HCT116 (cell line): ENCODE measurements around the gene GNLY. TPM values are rescaled to one million over a fixed set of nuclear protein-coding genes. Genes with fewer than 3 reads are reported as not detected.

Experiments used
- ATAC-seq: fragments of 200-7000 bp; cut with Tn5 transposase; 2 replicates; pipeline ENCODE4 v1.9.1; 2020; ENCODE audit warnings: mild to moderate bottlenecking, moderate library complexity
- BruUV-seq: library from RNA; stranded (reverse); fragments of 400-500 nt; replicated peaks from 2 replicates; lab custom pipeline; 2021; lab: Mats Ljungman, UMichigan
- CTCF ChIA-PET: fragments of 300-600 bp; sonication (Branson Sonifier 250); formaldehyde crosslinking; loops from one replicate; lab custom pipeline; 2021; ENCODE audit warnings: antibody characterized with exemption; lab: Charles Lee
- POLR2A ChIA-PET: fragments of 300-600, 350-600 bp; sonication (Branson Sonifier 250); formaldehyde crosslinking; loops from one replicate; lab custom pipeline; 2021; ENCODE audit warnings: antibody characterized with exemption; lab: Charles Lee
- RAD21 ChIA-PET, 2 experiments: fragments of 300-600 bp; sonication (Branson Sonifier 250); formaldehyde crosslinking; loops; one replicate each; lab custom pipeline; 2023; ENCODE audit warnings: low total read pairs in 2 of 2; ENCODE audit not compliant: uncharacterized antibody in 2 of 2, unreplicated experiment in 2 of 2, low non-redundant PET in 1 of 2; lab: Charles Lee
- DNase-seq: peaks from one replicate; pipeline ENCODE4 v3.0.0-alpha.2; 2010; ENCODE audit warnings: low read depth, low spot score
- H2AFZ ChIP-seq: fragments of 200-600 bp; shearing (Covaris generic), sonication (generic); 2 replicates; pipeline ENCODE4 v1.6.1; 2017; ENCODE audit warnings: low read depth, mixed run types, mixed read lengths, antibody characterized with exemption, low read length; ENCODE audit not compliant: poor library complexity, severe bottlenecking
- H3K27ac ChIP-seq: 2 replicates; pipeline ENCODE4 v1.5.1; 2012; ENCODE audit warnings: low read depth, low read length
- H3K27me3 ChIP-seq: fragments of 200-600 bp; sonication (generic); 2 replicates; pipeline ENCODE4 v1.6.1; 2016; ENCODE audit warnings: mixed run types, low read length, mixed read lengths; ENCODE audit not compliant: insufficient read depth
- H3K36me3 ChIP-seq, 2 experiments: fragments of 200-500 bp in 1 of 2; fragments of 200-600 bp in 1 of 2; sonication (Bioruptor generic) in 1 of 2; sonication (generic) in 1 of 2; 2 replicates each; pipeline versions ENCODE4 v1.5.1 to v1.6.1; 2014 to 2016; ENCODE audit warnings: low read length in 2 of 2, inconsistent platforms in 1 of 2, mixed read lengths in 1 of 2, mixed run types in 1 of 2; ENCODE audit not compliant: insufficient read depth in 2 of 2, control insufficient read depth in 1 of 2
- H3K4me1 ChIP-seq, 2 experiments: fragments of 200-600 bp in 1 of 2; sonication (generic) in 1 of 2; 2 replicates each; pipeline versions ENCODE4 v1.5.1 to v1.6.1; 2012 to 2017; ENCODE audit warnings: low read length in 2 of 2, inconsistent platforms in 1 of 2, mild to moderate bottlenecking in 1 of 2, mixed read lengths in 1 of 2, mixed run types in 1 of 2, moderate library complexity in 1 of 2; ENCODE audit not compliant: insufficient read depth in 2 of 2, control insufficient read depth in 1 of 2
- H3K4me2 ChIP-seq: fragments of 200-600 bp; sonication (generic); 2 replicates; pipeline ENCODE4 v1.6.1; 2017; ENCODE audit warnings: mixed run types, low read length, mixed read lengths
- H3K4me3 ChIP-seq, 2 experiments: fragments of 200-600 bp in 1 of 2; sonication (generic) in 1 of 2; replicated peaks in 1 of 2; 2 replicates each; pipeline ENCODE4 v1.5.1; 2011 to 2016; ENCODE audit warnings: low read length in 2 of 2, control low read depth in 1 of 2, low read depth in 1 of 2, mild to moderate bottlenecking in 1 of 2, mixed read lengths in 1 of 2, mixed run types in 1 of 2
- H3K79me2 ChIP-seq: fragments of 200-600 bp; sonication (generic); 2 replicates; pipeline ENCODE4 v1.6.1; 2017; ENCODE audit warnings: mild to moderate bottlenecking, mixed run types, low read length, moderate library complexity, mixed read lengths; ENCODE audit not compliant: insufficient read depth
- H3K9ac ChIP-seq: fragments of 200-600 bp; sonication (generic); 2 replicates; pipeline ENCODE4 v1.6.1; 2016; ENCODE audit warnings: low read length, mixed read lengths
- H3K9me2 ChIP-seq: fragments of 200-600 bp; sonication (generic), shearing (Covaris generic); 2 replicates; pipeline ENCODE4 v1.6.1; 2017; ENCODE audit warnings: mixed run types, mild to moderate bottlenecking, moderate library complexity; ENCODE audit not compliant: insufficient read depth
- H3K9me3 ChIP-seq, 2 experiments: fragments of 200-500 bp in 1 of 2; fragments of 200-600 bp in 1 of 2; sonication (Bioruptor generic) in 1 of 2; sonication (generic) in 1 of 2; 2 replicates each; pipeline ENCODE4 v1.6.1; 2014 to 2017; ENCODE audit warnings: low read length in 2 of 2, mixed read lengths in 2 of 2, inconsistent platforms in 1 of 2, low read depth in 1 of 2, mild to moderate bottlenecking in 1 of 2, mixed run types in 1 of 2, moderate library complexity in 1 of 2; ENCODE audit not compliant: control insufficient read depth in 1 of 2, insufficient read depth in 1 of 2
- H4K20me1 ChIP-seq: fragments of 200-600 bp; sonication (generic), shearing (Covaris generic); 2 replicates; pipeline ENCODE4 v1.6.1; 2017; ENCODE audit warnings: mixed run types, mild to moderate bottlenecking, moderate library complexity; ENCODE audit not compliant: insufficient read depth
- EGR1 ChIP-seq: IDR thresholded peaks from 2 replicates; pipeline ENCODE4 v1.6.1; 2012; ENCODE audit warnings: low read depth
- EZH2 ChIP-seq: fragments of 200-600 bp; sonication (generic); IDR thresholded peaks from 2 replicates; pipeline ENCODE4 v1.6.1; 2017; ENCODE audit warnings: antibody characterized with exemption, mixed run types
- FOSL1 ChIP-seq: IDR thresholded peaks from 2 replicates; pipeline ENCODE4 v1.6.1; 2012; ENCODE audit warnings: low read depth
- JUND ChIP-seq: IDR thresholded peaks from 2 replicates; pipeline ENCODE4 v1.6.1; 2012
- POLR2A ChIP-seq: IDR thresholded peaks from 2 replicates; pipeline ENCODE4 v1.7.0; 2011; ENCODE audit warnings: borderline replicate concordance; ENCODE audit not compliant: insufficient read depth, insufficient read length; ENCODE audit errors: extremely low read depth
- POLR2AphosphoS5 ChIP-seq: IDR thresholded peaks from 2 replicates; pipeline ENCODE4 v1.6.1; 2011; ENCODE audit warnings: mild to moderate bottlenecking, low read depth, low read length, moderate library complexity
- RAD21 ChIP-seq: IDR thresholded peaks from 2 replicates; pipeline ENCODE4 v1.6.1; 2012; ENCODE audit warnings: low read depth, mild to moderate bottlenecking
- SRF ChIP-seq: IDR thresholded peaks from 2 replicates; pipeline ENCODE4 v1.6.1; 2012; ENCODE audit warnings: low read depth
- intact Hi-C: fragments of 100-400 bp; cut with micrococcal nuclease; formaldehyde crosslinking; loops from 2 replicates; pipeline ENCODE4 v1.10.0; 2022
- total RNA-seq: library from RNA; stranded (reverse); gene quantifications from one replicate; pipeline ENCODE4 v1.2.1, GENCODE V29; 2021; ENCODE audit not compliant: unreplicated experiment
- TF ChIP-seq, protein P1 (sequence below): IDR thresholded peaks from 2 replicates; pipeline ENCODE4 v1.6.1; 2012
- TF ChIP-seq, protein P2 (sequence below): IDR thresholded peaks from 2 replicates; pipeline ENCODE4 v1.6.1; 2012

GNLY gene
- total RNA-seq, 1 experiment from 2014 or later, result 0.74 TPM

DNA sequence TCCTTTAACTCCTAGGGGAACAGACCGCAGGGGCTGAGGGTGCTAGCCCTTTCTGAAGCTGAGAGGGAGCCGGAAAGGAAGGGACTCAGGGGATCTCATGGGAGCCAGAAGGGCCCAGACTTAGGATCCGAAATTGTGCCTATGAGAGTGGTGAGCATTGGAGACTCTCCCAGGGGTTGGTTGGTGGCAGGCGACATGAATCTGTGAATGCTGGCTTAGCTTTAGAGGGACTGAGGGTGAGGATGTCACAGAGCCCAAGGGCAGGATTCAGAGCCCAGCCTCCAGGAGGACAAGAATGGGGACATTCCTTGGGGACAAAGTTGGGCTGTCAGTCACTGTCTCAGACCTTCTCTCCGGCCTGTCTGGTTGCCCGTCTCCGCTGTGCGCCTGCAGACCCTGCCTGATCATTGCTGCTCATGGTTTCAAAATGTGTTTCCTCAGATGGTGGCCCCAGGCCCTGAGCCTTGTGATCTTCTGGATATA, 17.5 kb downstream of the GNLY start:
- Histone ChIP-seq H3K9me3 (no peaks in the 10 kb centered on the region), H3K4me3 (no peak overlapping the region), H2AFZ (no peak overlapping the region), H3K27me3 (no peaks in the 10 kb centered on the region), H3K9me2 (no peaks in the 10 kb centered on the region), H3K4me1 (peaks cover 0 to 9% of the 10 kb centered on the region in 2 experiments; a peak in 1 of 4 replicates), H4K20me1 (no peaks in the 10 kb centered on the region), H3K9ac (no peak overlapping the region), H3K79me2 (no peaks in the 10 kb centered on the region), H3K36me3 (no peaks in the 10 kb centered on the region), H3K4me2 (no peak overlapping the region), H3K27ac (no peak overlapping the region)
- ChIA-PET RAD21 (no interaction called here), CTCF (no interaction called here), POLR2A (no interaction called here)
- intact Hi-C loops, result no loop called here
- DNase-seq (no peak), ATAC-seq (no peak)
- no TSS peak for BruUV-seq
- TF ChIP-seq, protein P1, sequence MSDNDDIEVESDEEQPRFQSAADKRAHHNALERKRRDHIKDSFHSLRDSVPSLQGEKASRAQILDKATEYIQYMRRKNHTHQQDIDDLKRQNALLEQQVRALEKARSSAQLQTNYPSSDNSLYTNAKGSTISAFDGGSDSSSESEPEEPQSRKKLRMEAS, result no peak
- no peak for TF ChIP-seq JUND

DNA sequence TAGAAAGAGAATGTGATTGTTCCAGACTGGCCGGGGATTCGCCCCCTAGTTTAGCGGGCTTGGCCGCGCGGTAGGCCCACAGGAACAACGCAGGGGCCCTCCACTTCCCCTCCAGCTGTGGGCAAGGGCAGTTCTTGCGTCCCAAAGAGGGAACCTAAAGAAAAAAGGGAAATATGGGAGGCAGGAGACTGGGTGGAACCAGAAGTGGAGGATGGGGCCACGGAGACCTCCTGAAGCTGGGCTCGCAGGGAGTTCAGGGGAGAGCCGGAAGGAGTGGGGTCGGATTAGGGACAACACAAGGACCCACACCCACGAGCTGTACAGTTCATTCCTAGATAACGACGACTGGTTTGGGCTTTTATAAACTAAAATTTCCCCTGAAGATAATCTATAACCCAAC, 18.2 kb downstream of the GNLY start:
- Histone ChIP-seq H3K9me3 (no peaks in the 10 kb centered on the region), H4K20me1 (no peaks in the 10 kb centered on the region), H3K4me2 (no peak overlapping the region), H3K4me1 (peaks cover 0 to 3% of the 10 kb centered on the region in 2 experiments; a peak in 1 of 4 replicates), H3K9me2 (no peaks in the 10 kb centered on the region), H2AFZ (no peak overlapping the region), H3K79me2 (no peaks in the 10 kb centered on the region), H3K9ac (no peak overlapping the region), H3K4me3 (no peak overlapping the region), H3K36me3 (no peaks in the 10 kb centered on the region), H3K27me3 (no peaks in the 10 kb centered on the region), H3K27ac (no peak overlapping the region)
- ChIA-PET RAD21 (no interaction called here), CTCF (interaction anchor here (0.6 kb wide), 2 partner anchors 10 kb away, joined by 3 read pairs; no protein-coding TSS in a partner anchor), POLR2A (interaction anchor here (0.6 kb wide), 1 partner anchor 41 kb away, joined by 4 read pairs; the partner anchor contains the start of gene ATOH8)
- DNase-seq, result no peak
- ATAC-seq, result no peak
- no TSS peak for BruUV-seq
- intact Hi-C loops, result no loop called here
- TF ChIP-seq RAD21 (no peak), EGR1 (no peak), POLR2A (no peak), EZH2 (no peak), FOSL1 (no peak), JUND (no peak), POLR2AphosphoS5 (no peak), SRF (no peak)
- TF ChIP-seq, protein P2, sequence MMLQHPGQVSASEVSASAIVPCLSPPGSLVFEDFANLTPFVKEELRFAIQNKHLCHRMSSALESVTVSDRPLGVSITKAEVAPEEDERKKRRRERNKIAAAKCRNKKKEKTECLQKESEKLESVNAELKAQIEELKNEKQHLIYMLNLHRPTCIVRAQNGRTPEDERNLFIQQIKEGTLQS, result no peak
